OCI-LY7 (cell line): ENCODE data around the gene GATA5.

Experiments
- CTCF ChIP-seq: fragments of 200-600 bp; sonication (generic); conservative IDR thresholded peaks from 2 replicates; pipeline ENCODE4 v1.5.1; 2014; ENCODE audit warnings: mild to moderate bottlenecking, antibody characterized with exemption, low read length, moderate library complexity, mixed read lengths
- EZH2phosphoT487 ChIP-seq: fragments of 200-600 bp; sonication (generic); IDR thresholded peaks from 2 replicates; pipeline ENCODE4 v1.6.1; 2018; ENCODE audit warnings: low read depth, borderline replicate concordance, mild to moderate bottlenecking, mixed run types, antibody characterized with exemption, low read length, moderate library complexity, mixed read lengths

- TF ChIP-seq CTCF (no peak), EZH2phosphoT487 (no peak)
These were observed 1.8 kb downstream of the GATA5 start for GRCh38 chr20:62473717-62474603.
